Smooth muscle cell (in vitro differentiated cells): ENCODE results near the gene HNRNPA0. TPM values are rescaled to one million over a fixed set of nuclear protein-coding genes. Genes with fewer than 3 reads are reported as not detected.

Experiments used
- DNase-seq: peaks from one replicate; lab custom pipeline; 2025; ENCODE audit not compliant: unreplicated experiment; lab: John Stamatoyannopoulos, UW
- H2AFZ ChIP-seq: fragments of 200-600 bp; sonication (generic); 2 replicates; pipeline ENCODE4 v1.6.0; 2016; ENCODE audit warnings: antibody characterized with exemption, low read depth, mild to moderate bottlenecking
- H3F3A ChIP-seq: fragments of 200-600 bp; sonication (generic); 2 replicates; pipeline ENCODE4 v1.6.0; 2017; ENCODE audit warnings: antibody characterized with exemption, low read depth
- H3K27ac ChIP-seq: fragments of 200-600 bp; sonication (generic); 2 replicates; pipeline ENCODE4 v1.5.1; 2016; ENCODE audit warnings: low read depth, mild to moderate bottlenecking
- H3K27me3 ChIP-seq: fragments of 200-600 bp; sonication (generic); 2 replicates; pipeline ENCODE4 v1.6.1; 2016; ENCODE audit warnings: low read depth, mild to moderate bottlenecking
- H3K36me3 ChIP-seq: fragments of 200-600 bp; sonication (generic); 2 replicates; pipeline ENCODE4 v1.5.1; 2016; ENCODE audit warnings: low read depth
- H3K4me1 ChIP-seq: fragments of 200-600 bp; sonication (generic); 2 replicates; pipeline ENCODE4 v1.5.1; 2016; ENCODE audit warnings: low read depth
- H3K4me2 ChIP-seq: fragments of 200-600 bp; sonication (generic); 2 replicates; pipeline ENCODE4 v1.6.0; 2016; ENCODE audit warnings: mild to moderate bottlenecking
- H3K4me3 ChIP-seq: fragments of 200-600 bp; sonication (generic); 2 replicates; pipeline ENCODE4 v1.5.1; 2016; ENCODE audit warnings: mild to moderate bottlenecking
- H3K79me2 ChIP-seq: fragments of 200-600 bp; sonication (generic); 2 replicates; pipeline ENCODE4 v1.6.0; 2016; ENCODE audit warnings: low read depth, mild to moderate bottlenecking
- H3K9ac ChIP-seq: fragments of 200-600 bp; sonication (generic); 2 replicates; pipeline ENCODE4 v1.6.0; 2016; ENCODE audit warnings: low read depth
- H3K9me3 ChIP-seq: fragments of 200-600 bp; sonication (generic); replicated peaks from 2 replicates; pipeline ENCODE4 v1.5.1; 2016; ENCODE audit warnings: low read depth
- H4K20me1 ChIP-seq: fragments of 200-600 bp; sonication (generic); 2 replicates; pipeline ENCODE4 v1.6.0; 2016; ENCODE audit warnings: low read depth
- CTCF ChIP-seq: fragments of 200-600 bp; sonication (generic); IDR thresholded peaks from 2 replicates; pipeline ENCODE4 v1.5.1; 2017; ENCODE audit warnings: borderline replicate concordance, mild to moderate bottlenecking, antibody characterized with exemption; ENCODE audit not compliant: insufficient read depth, poor library complexity, severe bottlenecking
- WGBS: methylation state at CpG from one replicate; pipeline ENCODE4 v1.1.7; 2016; ENCODE audit warnings: low lambda C conversion rate; 5-methylcytosine and 5-hydroxymethylcytosine counted together
- polyA plus RNA-seq: library from polyadenylated mRNA; unstranded; fragments of >200 nt; fragmentation: Nextera tagmentation; extraction: Ambion mirVana; gene quantifications from 2 replicates; pipeline ENCODE4 v1.2.1, GENCODE V29; 2016
- total RNA-seq: library from RNA; depleted of rRNA; stranded (reverse); fragments of >200 nt; gene quantifications from 2 replicates; pipeline ENCODE4 v1.2.3, GENCODE V29; 2014

HNRNPA0 gene
- total and polyA plus RNA-seq, 2 experiments from 2014 or later = 14.4 to 18.8 TPM

GRCh38 chr5:137754961-137755762, 999 bp upstream of the HNRNPA0 start:
- Histone ChIP-seq H3K4me1 (peaks cover 14% of the 10 kb centered on the region), H4K20me1 (peaks cover 36% of the 10 kb centered on the region), H3K27ac (peak overlapping the region; percentile 99), H3K9ac (peak overlapping the region; percentile 98), H3K36me3 (no peaks in the 10 kb centered on the region), H3K9me3 (no peaks in the 10 kb centered on the region), H3K4me2 (peak overlapping the region; percentile 85), H2AFZ (peak overlapping the region; percentile 81), H3K27me3 (no peaks in the 10 kb centered on the region), H3K79me2 (peaks cover 38% of the 10 kb centered on the region), H3F3A (peaks cover 8% of the 10 kb centered on the region), H3K4me3 (peak overlapping the region; percentile 75)
- no peak for TF ChIP-seq CTCF
- no peak for DNase-seq
- 32% methylated on average over 36 of the region's 36 CpGs for WGBS

GRCh38 chr5:137753691-137754187, 424 bp downstream of the HNRNPA0 start:
- H3K9me3 ChIP-seq = no peaks in the 10 kb centered on the region
- peaks cover 8% of the 10 kb centered on the region for H3F3A ChIP-seq
- peaks cover 50% of the 10 kb centered on the region for H4K20me1 ChIP-seq
- H3K4me1 ChIP-seq = peaks cover 14% of the 10 kb centered on the region
- TF ChIP-seq CTCF = no peak
- H3K79me2 ChIP-seq = peaks cover 40% of the 10 kb centered on the region
- WGBS = 1% methylated on average over 45 of the region's 45 CpGs
- H2AFZ ChIP-seq = no peak overlapping the region
- no peak for DNase-seq
- H3K4me3 ChIP-seq = peak overlapping the region; percentile 75
- peak overlapping the region; percentile 99 for H3K4me2 ChIP-seq
- no peaks in the 10 kb centered on the region for H3K36me3 ChIP-seq
- peak overlapping the region; percentile 99 for H3K27ac ChIP-seq
- no peaks in the 10 kb centered on the region for H3K27me3 ChIP-seq
- H3K9ac ChIP-seq = peak overlapping the region; percentile 98

- H3K27me3 ChIP-seq = no peaks in the 10 kb centered on the region
- H3F3A ChIP-seq = peaks cover 8% of the 10 kb centered on the region
- H3K79me2 ChIP-seq = peaks cover 40% of the 10 kb centered on the region
- no peak for TF ChIP-seq CTCF
- no peak for DNase-seq
- H3K9me3 ChIP-seq = no peaks in the 10 kb centered on the region
- peak overlapping the region; percentile 99 for H3K27ac ChIP-seq
- peak overlapping the region; percentile 99 for H3K4me2 ChIP-seq
- under 1% methylated on average over 49 of the region's 63 CpGs for WGBS
- no peaks in the 10 kb centered on the region for H3K36me3 ChIP-seq
- H4K20me1 ChIP-seq = peaks cover 57% of the 10 kb centered on the region
- no peak overlapping the region for H2AFZ ChIP-seq
- peak overlapping the region; percentile 98 for H3K9ac ChIP-seq
- peaks cover 14% of the 10 kb centered on the region for H3K4me1 ChIP-seq
- peak overlapping the region; percentile 75 for H3K4me3 ChIP-seq
Observed at GRCh38 chr5:137752905-137753690, 1.1 kb downstream of the HNRNPA0 start.
